NCI-H1105 (cell line): ENCODE data around the gene AUTS2.
"Not testable (repeated sequence)": the region's sequence is repeated elsewhere in the genome, so short reads cannot be mapped to it uniquely, and the experiment has no call there.

Experiments used
- DNase-seq: peaks from one replicate; lab custom pipeline; 2025; lab: John Stamatoyannopoulos, UW

AUTS2 gene

DNA sequence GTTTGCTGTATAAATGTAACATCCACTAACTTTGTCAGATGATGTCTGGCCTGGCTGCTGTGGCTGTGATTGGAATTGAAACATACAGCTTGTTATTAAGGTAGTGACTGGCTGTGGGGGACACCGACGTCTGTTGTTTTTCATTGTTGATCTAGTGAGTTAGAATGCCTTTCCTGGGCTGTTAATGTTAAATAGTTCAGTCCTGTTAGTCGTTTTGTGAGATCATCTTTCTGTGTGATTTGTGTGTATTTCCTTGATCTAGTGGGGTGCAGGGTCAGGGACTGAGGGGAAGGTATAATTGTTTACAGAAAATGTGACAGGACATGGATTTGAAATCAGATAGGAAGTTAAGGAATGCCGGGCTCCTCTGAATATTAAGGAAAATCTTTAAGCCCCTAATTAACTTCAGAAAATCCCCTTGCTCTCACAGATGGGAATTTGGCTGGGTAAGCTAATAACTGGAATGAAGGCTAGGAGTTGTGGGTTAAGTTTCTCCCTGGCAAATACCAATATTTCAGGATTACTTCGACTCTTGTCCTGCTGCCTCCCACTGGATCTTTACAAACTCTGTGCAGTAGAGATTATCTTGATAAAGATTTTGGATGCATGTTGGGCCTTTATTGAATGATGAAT, 163.1 kb downstream of the AUTS2 start:
- no peak for DNase-seq

DNA sequence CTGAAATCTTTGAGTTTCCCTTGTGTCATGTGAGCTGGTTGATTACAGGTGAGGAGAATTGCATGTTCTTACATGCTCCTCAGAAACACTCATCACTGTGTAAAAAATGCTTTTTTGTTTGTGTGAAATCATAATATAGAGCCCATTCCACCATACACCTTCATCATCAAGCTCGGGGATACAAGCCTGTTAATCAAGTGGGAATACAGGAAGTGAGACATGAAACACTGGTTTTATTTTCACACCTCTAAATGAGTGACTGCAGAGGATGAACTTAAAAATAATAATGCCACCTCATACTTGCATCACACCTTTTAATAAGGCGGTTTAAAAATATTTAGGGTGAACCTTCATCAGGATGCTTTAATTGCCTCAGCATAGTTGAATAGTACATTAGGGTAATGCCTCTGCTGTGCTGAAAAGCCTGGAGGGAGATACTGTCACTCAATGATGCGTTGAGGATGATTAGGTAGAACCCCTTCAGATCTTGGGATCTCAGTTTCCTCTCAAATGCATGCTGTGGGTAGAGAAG, 164.6 kb downstream of the AUTS2 start:
- no peak for DNase-seq

DNA sequence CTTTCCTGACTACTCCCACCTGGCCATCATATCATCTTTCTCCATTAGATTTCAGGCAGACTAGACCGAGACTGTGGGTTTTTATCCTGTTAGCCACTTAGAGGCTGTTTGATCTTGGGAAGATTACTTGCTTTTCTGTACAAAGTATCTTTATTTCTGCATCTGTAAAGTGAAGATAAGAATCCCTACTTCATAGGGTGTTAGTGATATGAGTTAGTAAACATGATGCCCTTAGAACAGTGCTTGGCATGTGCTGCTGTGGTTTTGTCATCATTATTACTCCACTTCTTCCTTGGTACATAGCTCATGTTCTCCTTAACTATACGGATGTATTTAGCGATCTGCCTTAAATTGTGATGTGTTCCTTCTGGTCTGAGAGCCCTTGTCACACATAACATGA, 165.2 kb downstream of the AUTS2 start:
- DNase-seq: no peak

DNA sequence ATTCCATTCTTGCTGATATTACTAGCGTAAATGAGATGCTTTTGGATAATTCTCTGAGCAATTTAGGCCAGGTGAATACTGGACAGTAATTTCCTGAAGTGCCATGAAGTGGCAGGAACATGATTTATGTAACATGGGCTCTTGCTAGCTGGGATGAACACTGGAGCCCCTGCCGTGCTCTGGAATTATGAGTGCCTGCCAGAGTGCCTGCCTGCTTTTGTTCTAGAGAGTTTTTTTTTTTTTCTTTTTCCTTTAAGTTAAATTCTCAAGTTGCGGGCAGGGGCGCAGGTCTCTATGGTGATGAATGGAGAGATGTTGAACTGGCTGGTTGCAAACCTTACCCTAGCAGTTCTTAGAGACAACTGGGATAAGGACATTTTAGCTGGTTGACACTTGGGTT, 165.9 kb downstream of the AUTS2 start:
- no peak for DNase-seq

DNA sequence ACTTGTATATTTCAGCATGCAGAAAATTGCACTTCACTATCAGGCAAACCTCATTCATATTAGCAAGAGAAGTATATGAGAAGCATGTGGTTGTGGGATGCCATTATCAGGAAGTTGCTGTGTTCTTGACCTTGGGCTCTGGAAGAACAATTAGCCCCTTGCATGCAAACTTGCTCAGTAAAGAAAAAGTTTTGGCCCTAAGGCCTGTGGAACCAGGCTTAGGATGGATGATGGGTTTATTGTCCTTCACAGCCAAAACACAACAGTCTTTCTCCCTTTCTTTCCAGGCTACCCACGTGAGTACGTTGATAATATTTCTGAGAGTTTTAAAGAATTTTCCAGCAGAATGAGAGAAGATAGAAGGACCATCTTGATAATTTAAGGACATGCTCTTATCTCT, 166.4 kb downstream of the AUTS2 start:
- no peak for DNase-seq

DNA sequence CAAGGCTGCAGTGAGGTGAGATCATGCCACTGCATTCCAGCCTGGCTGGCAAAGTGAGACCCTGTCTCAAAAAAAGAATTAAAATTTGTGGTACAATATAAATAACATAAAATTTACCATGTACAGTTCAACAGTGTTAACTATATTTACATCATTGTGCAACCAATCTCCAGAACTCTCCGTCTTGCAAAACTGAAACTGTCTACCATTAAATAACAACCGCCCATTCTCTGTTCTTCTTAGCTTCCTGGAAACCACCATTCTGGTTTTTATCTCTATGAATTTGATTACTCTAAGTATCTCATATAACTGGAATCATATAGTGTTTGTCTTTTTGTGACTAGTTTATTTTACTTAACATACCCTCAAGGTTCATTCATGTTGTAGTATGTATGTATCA, 167.6 kb downstream of the AUTS2 start:
- DNase-seq: no peak

DNA sequence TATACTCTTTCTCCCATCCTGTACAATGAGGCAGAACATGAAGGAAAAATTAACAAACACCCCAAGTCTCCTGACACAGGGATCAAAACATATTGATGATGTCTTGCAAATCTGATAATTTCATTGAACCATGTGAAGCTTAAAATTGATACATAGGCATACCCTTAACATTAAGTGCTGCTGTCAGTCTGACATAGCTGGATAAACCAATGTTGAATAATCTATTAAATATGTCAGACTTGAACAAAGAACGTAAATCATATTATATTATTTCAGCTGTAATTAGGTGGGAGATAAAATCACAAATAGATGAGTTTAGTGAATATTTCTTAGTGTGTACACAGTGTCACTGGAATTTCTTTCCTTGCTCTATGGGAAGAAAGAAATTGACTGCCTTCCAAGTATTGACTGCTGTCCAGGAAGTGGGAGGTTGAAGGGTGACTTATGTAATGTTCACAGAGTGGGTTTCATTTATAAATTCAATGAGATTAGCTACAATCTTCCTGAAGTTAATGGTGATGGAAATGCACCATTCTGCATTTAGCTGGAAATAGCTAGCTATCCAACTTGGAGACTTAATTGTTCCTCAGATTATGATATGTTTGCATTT, 170.8 kb downstream of the AUTS2 start:
- DNase-seq: no peak

DNA sequence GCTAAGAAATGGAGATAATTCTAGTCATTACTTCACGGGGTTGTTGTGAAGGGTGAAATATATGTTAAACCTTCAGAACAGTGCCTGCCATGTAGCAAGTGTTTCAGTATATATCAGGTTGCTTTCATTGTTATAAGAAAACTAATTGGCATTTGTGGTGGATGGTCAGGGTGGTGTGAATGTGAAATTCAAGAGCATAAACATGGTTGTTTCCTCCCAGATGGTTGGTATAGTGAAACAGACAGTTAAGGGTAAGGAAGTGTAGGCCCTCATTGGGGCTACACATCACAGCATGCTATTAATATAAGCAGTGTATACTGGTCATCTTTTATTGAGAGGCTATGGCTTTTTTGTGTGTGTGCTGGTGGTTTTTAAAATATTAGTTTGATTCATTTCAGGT, 171.6 kb downstream of the AUTS2 start:
- DNase-seq: no peak

DNA sequence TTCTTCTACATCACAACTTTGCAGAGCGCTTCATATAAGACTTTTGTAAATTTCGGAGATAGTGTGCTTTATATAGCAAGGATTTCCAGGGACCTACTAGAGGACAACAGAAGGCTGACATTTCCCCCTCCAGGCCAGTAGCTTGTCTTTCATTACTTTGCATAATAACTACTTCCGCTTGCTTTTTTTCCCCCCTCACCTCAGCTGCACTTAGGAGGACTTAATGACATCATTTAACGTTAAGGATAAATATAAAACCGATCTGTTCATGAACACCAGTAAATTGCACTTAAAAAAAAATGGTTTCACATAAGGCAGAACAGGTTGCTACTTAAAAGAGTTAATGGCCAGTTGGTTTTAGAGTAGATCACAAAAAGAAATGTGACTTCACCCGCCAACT, 172.3 kb downstream of the AUTS2 start:
- DNase-seq: no peak

DNA sequence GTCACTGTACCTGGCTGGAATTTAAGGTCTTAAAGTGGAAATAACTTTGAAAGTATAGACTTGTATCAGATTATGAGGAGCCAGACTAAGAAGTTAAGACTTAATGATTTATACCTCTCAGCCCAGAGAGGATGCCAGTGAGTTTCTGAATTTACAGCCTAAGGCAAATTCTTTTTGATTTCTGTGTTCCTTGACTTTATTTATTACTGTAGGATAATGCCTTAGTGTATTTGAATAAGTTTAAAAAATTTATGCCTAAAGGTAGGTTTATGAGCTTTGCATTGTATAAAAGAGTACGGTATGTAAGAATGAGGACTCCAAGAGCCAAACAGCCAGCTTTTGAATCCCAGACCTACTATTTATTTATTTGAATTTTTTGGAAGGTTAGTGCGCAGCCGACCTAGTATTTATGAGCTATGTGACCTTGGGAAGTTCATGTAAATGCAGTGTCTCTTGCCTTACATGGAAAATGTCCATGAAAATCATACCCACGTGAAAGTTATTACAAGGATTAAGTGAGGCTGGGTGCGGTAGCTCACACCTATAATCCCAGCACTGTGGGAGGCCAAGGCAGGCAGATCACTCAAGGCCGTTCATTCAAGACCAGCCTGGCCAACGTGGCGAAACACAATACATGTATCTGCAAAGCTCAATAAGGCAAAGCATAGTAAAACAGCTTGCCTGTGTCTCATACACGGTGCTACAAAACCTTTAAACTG, 174.6 kb downstream of the AUTS2 start:
- no peak for DNase-seq

DNA sequence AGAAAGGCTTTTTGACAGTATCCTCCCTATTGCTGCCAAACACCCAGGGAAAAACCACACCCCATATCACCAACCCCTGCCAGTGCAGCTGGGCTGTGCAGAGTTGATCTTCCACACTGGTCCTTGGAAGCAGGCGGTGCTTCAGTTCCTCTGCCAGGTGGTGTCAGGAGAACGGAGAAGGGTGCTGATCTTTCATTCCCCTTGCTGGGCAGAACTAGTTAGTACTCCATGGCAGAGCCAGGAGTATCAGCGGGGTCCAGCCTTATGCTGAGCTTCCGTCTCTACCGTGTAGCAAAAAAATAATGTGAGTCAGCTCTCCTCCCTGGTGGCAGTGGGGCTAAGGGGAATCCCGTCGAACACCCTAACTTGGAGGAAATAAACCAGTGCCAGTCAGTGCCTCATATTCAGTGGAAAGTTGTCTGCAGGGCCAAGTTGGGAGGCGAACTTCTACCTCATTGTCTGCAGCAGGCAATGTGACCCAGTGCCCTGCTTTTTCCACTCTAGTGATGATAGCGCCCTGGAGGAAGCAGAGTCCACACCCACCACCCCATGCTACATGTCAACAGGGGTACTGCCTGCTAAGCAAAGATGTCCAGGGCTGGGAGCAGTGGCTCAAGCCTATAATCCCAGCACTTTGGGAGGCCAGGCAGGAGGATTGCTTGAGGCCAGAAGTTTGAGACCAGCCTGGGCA, 175.4 kb downstream of the AUTS2 start:
- DNase-seq: no peak

DNA sequence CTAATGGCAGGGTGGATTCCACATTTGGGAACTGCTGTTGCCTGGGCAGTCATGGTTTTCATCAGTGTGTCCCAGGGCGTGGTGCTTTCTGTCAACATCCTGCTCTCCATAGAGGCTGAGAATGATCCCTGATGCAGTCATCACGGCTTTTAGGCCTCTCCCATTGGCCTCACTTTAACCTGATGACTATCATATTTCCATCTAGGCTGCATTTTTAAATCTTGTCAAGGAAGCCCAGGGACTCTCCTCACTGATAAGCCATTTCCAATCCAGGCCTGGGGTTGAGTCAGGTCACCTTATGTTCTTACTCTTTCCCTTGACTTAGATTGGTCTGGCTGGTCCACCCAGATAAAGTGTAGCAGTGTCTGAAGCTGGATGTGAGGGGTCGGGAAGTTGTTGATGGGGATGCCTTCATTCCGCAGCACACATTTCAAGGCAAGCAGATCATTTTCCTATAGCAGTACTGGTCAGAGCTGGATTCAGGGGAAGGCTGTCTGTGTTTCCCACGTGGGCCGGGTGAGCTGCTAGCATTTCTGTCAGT, 177.0 kb downstream of the AUTS2 start:
- no peak for DNase-seq

DNA sequence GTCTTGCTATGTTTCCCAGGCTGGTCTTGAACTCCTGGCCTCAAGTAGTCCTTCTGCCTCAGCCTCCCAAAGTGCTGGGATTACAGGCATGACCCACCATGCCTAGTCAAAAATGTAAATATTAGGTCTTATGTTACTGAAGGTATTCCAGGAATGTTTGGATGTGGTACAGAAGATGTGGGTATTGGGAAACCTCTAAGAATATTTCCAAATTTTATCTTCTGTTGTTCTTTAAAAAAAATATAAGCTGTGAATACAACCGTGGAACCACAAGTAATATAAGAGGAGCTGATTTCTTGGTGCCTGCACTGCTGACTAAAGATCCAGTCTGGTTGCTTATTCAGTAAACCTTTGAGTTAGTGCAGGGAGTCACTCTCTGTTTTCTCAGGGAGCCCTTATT, 178.3 kb downstream of the AUTS2 start:
- DNase-seq: no peak

DNA sequence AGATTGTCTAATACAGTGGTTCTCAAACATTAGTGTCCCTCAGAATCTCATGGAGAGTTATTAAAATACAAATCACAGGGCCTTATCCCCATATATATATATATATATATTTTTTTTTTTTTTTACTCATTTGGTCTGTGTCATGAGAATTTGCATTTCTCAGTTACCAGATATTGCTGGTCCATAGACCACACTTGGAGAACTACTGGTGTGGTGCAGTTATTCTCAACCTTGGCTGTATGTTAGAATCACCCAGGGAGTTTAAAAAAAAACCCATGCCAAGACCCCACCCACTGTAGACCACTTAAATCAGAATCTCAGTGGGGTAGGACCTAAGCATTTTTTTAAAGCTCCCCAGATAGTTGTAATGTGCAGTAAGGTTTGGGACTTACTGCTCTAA, 179.9 kb downstream of the AUTS2 start:
- DNase-seq: no peak

DNA sequence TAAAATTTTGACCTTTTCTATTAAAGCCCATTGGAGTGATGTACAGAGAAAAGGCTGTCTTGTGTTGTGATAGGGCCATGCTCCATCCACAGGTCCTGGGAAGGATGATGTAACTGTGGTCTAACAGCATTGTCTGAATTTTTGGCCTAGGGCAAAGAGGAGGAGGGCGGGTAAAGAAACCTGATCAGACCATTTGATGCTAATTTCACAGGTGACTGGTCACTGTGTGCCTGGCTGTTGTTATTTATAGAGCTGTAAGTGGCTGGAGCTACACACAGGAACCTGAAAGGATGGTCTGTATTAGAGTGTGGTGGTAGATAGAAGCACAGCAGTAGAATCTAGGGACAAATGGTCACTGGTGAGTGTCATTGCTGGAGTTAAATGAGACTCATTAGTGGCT, 182.1 kb downstream of the AUTS2 start:
- peak; percentile 80 for DNase-seq

DNA sequence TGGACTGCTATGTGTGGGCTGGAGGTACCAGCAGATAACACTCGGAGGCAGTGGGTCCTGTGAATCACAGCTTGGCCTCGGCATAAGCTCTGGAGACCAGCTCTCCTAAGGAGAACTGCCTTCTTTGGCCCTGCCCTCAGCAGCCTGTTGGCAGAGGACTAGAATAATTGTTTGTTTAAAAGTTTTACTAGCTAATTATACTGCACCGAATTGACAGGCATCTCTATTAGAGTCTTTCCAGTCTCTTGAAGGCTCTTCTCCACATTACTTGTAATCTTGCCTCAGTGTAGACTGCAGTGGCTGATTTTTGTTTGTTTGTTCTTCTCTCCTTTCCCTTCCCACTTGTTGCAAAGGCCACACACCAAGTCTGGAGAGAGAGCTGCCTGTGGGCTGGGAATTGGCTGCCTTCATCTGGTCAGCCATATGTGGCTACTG, 183.2 kb downstream of the AUTS2 start:
- peak; percentile 16 for DNase-seq

DNA sequence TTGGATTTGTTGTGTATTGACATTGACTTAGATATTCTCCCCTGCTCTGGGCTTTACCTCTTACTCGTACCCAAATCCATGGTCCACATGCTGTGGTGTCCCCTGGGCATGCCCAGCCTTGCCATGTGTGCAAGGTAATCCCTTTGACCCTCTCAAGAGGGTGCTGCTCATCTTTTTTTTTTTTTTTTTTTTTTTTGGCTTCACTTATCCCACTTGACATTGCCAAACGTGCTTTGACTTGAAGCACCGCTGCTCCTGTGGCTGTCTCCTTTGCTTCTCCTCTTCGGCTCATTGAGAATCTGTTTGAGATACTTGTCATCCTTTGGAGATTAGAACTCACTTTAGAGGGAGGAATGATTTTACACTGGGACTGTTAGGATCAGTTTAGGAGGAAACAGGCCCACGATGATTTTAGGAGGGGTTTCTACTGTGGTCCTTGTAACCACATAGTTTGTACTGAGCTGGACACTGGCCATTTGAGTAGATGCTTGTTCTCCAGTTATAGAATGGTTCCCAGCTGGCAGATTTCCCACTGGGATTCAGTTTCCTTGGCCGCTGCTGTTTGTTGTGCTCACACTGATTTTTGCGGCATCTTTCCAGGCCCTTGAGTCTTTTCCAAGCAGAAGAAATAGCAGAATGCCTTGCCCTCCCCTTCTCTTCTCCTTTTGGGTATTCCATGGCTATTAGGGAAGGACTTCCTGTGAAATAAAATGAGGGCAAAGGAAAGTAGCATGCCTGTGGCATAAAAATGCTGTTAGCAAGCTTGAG, 184.8 kb downstream of the AUTS2 start:
- peak; percentile 48 for DNase-seq

DNA sequence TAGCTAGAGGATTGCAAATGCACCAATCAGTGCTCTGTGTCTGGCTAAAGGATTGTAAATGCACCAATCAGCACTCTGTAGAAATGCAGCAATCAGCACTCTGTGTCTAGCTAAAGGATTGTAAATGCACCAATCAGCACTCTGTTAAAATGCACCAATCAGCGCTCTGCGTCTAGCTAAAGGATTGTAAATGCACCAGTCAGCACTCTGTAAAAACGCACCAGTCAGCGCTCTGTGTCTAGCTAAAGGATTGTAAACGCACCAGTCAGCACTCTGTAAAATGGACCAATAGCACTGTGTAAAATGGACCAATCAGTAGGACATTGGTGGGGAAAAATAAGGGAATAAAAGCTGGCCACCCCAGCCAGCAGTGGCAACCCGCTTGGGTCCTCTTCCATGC, 187.9 kb downstream of the AUTS2 start:
- DNase-seq: not testable (repeated sequence)

DNA sequence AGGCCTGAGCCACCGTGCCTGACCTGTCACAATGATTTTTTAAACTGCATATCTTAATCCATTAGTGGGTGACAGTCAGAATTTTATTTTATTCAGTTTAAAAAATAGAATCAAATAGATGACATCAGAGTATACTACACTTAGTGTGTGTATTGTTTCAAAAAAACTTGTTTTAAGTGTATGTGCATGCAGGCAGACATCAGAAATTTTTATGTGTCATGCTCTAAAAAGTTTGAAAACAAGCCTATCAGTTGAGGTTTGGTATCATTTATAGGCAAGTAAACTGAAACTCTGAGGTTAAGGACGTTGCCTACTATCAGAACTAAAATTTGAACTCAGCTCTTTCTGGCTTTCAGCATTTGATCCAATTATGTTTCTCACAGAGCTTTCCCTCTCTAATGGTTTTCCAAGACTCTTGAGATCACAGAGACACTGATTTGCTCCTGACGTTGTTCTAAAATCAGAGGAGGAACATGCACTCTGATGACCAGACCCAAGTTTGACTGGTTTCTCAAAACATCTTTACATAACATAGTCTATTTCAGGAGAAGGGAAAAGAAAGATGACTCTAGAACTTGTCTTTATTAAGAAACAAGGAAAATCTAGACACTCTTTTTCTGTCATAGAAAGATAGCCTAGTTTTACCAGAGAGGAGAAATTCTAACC, 188.6 kb downstream of the AUTS2 start:
- DNase-seq: no peak

DNA sequence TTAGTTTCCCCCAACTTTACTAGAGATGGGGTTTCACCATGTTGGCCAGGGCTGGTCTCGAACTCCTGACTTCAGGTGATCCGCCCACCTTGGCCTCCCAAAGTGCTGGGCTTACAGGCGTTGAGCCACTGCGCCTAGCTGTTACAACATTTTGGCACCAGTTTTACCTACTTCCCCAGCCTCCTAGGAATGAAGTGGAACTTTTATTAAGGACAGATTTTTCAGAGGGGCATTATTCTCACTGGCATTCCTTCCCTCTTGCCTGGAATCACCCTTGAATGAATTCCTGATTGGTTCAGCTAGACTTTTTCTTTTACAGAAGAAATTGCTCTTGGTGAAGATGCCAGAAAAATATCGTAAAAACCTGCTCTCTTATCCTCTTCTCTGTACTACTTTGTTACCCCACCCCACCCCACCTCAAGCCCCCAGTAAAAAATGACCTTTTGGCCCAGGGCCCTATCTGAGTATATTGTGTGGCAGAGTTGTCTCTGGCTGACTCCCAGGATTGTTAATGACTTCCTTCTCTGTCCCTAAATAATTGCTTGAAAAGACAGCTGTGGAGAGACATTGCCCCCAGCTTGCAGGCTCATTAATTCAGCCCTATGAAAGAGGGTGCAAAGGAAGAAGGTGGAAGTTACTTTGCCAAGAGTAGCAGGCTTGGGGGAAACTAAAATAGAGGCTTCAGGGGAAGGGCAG, 189.6 kb downstream of the AUTS2 start:
- DNase-seq: peak; percentile 76
